ENCODE measurements around the gene SRSF4.

The SRSF4 gene

DNA sequence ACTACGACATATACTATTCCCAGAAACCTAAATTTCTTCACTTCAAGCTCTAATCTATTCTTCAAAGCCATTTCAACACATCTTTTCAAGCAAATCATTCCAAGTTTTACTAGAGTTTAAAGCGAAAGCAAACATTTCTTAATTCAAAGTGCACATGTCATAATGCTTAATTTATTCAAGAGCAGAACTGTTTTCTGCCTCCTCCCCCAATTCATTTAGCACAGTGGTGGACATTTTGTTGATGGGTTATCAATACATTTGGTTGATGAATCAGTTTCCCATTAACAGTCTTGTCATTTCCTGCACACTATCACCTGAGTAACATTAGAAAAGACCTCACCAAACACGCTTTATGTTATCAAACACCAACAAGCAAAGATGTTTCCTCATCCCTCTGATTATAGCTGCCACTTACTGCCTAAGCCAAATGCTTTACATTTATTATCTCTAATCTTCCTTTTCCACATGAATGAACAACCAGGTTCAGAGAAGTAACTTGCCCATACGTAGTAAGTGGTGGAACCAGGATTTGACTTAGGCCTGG lies 2.0 kb downstream of the SRSF4 start:
- Histone ChIP-seq H3K27ac (ENCODE audit: low read length) (no peak overlapping the region), H2AFZ (ENCODE audit: low read length) (no peak overlapping the region), H3K4me1 (ENCODE audit: low read length) (peaks cover 18% of the 10 kb centered on the region), H3K79me2 (ENCODE audit: low read length) (peaks cover 69% of the 10 kb centered on the region), H4K20me1 (ENCODE audit: insufficient read depth, low read length) (peaks cover 43% of the 10 kb centered on the region), H3K4me2 (ENCODE audit: low read depth, low read length) (peak overlapping the region; percentile 78), H3K4me3 (ENCODE audit: low read length) (peak overlapping the region; percentile 99), H3K27me3 (replicated peaks; ENCODE audit: insufficient read depth, low read length) (no peaks in the 10 kb centered on the region), H3K9me3 (replicated peaks; ENCODE audit: insufficient read depth, low read length) (no peaks in the 10 kb centered on the region), H3K9me2 (replicated peaks; ENCODE audit: insufficient read depth, low read length) (no peaks in the 10 kb centered on the region), H3K36me3 (replicated peaks; ENCODE audit: insufficient read depth, low read length) (peaks cover 12% of the 10 kb centered on the region), H3F3A (ENCODE audit: insufficient read depth, low read length) (peaks cover 14% of the 10 kb centered on the region), H3K9ac (ENCODE audit: low read length) (peak overlapping the region; percentile 100; the same call in 1 of the 2 replicates)
- TF ChIP-seq EZH2phosphoT487 (IDR thresholded peaks at IDR 0.05; ENCODE audit: low read length) (no peak), CTCF (IDR thresholded peaks at IDR 0.05; ENCODE audit: low read length) (no peak), EZH2 (optimal IDR thresholded peaks at IDR 0.05; ENCODE audit: low read depth, low read length) (no peak)
- no peak for DNase-seq

DNA sequence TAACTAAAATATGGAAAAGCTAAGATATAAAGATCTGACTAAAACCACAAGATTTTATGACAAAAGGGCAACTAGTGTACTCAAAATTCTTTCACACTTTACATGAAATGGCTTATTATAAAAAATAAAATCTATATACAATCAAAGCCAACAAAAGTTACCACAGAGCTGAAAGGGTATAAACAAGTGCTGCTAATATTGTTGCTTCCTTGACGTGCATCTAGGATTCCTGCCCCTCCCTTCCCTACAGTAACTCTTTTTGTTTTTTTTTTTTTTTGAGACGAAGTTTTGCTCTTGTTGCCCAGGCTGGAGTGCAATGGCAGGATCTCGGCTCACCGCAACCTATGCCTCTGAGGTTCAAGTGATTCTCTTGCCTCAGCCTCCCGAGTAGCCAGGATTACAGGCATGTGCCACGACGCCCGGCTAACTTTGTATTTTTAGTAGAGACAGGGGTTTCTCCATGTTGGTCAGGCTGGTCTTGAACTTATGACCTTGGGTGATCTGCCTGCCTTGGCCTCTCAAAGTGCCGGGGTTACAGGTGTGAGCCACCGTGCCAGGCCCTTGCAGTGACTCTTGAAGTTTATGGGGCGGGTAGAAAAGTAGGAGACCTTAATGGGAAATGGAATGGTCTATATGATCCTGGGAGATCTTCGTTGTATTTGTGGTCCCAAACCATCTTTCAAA lies 4.5 kb downstream of the SRSF4 start:
- Histone ChIP-seq H3K4me1 (ENCODE audit: low read length) (peaks cover 13% of the 10 kb centered on the region), H3F3A (ENCODE audit: insufficient read depth, low read length) (peaks cover 6% of the 10 kb centered on the region), H3K36me3 (replicated peaks; ENCODE audit: insufficient read depth, low read length) (peaks cover 12% of the 10 kb centered on the region), H3K27ac (ENCODE audit: low read length) (no peak overlapping the region), H3K27me3 (replicated peaks; ENCODE audit: insufficient read depth, low read length) (no peaks in the 10 kb centered on the region), H3K79me2 (ENCODE audit: low read length) (peaks cover 94% of the 10 kb centered on the region), H4K20me1 (ENCODE audit: insufficient read depth, low read length) (peaks cover 60% of the 10 kb centered on the region), H3K4me2 (ENCODE audit: low read depth, low read length) (no peak overlapping the region), H3K9me2 (replicated peaks; ENCODE audit: insufficient read depth, low read length) (no peaks in the 10 kb centered on the region), H3K9ac (ENCODE audit: low read length) (no peak overlapping the region), H2AFZ (ENCODE audit: low read length) (no peak overlapping the region), H3K4me3 (ENCODE audit: low read length) (no peak overlapping the region), H3K9me3 (replicated peaks; ENCODE audit: insufficient read depth, low read length) (no peaks in the 10 kb centered on the region)
- no peak for DNase-seq
- no peak for TF ChIP-seq CTCF (IDR thresholded peaks at IDR 0.05; ENCODE audit: low read length)
- TF ChIP-seq EZH2phosphoT487 (IDR thresholded peaks at IDR 0.05; ENCODE audit: low read length), result no peak
- no peak for TF ChIP-seq EZH2 (optimal IDR thresholded peaks at IDR 0.05; ENCODE audit: low read depth, low read length)

DNA sequence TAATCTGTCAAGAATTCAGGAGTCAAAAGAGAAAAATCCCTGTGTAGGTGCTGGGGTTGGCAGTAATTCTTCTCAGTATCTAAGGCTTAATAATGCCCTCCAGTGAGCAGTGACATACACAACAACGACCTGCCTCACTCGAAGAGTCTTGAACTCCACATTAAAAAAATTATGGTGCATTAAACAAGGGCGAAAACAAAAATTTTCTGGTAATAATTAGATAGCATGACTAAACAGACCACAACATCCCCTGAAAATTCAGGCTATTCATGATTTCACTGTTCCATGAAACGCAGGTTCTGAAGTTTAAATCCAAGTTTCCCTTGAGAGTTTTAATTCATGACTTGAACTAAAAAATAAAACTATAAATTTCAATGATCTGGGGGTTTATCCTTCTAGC lies 5.1 kb downstream of the SRSF4 start:
- Histone ChIP-seq H3K27ac (ENCODE audit: low read length) (no peak overlapping the region), H3K4me3 (ENCODE audit: low read length) (no peak overlapping the region), H3K79me2 (ENCODE audit: low read length) (peaks cover 99% of the 10 kb centered on the region), H3K9me2 (replicated peaks; ENCODE audit: insufficient read depth, low read length) (no peaks in the 10 kb centered on the region), H4K20me1 (ENCODE audit: insufficient read depth, low read length) (peaks cover 66% of the 10 kb centered on the region), H3K9me3 (replicated peaks; ENCODE audit: insufficient read depth, low read length) (no peaks in the 10 kb centered on the region), H3K27me3 (replicated peaks; ENCODE audit: insufficient read depth, low read length) (no peaks in the 10 kb centered on the region), H3K4me1 (ENCODE audit: low read length) (peaks cover 13% of the 10 kb centered on the region), H3K4me2 (ENCODE audit: low read depth, low read length) (no peak overlapping the region), H3F3A (ENCODE audit: insufficient read depth, low read length) (0 out of 2 replicates have a peak, but pooled peaks cover 7% of the 10 kb centered on the region), H3K9ac (ENCODE audit: low read length) (no peak overlapping the region), H3K36me3 (replicated peaks; ENCODE audit: insufficient read depth, low read length) (peaks cover 12% of the 10 kb centered on the region), H2AFZ (ENCODE audit: low read length) (no peak overlapping the region)
- no peak for TF ChIP-seq EZH2phosphoT487 (IDR thresholded peaks at IDR 0.05; ENCODE audit: low read length)
- no peak for TF ChIP-seq CTCF (IDR thresholded peaks at IDR 0.05; ENCODE audit: low read length)
- no peak for TF ChIP-seq EZH2 (optimal IDR thresholded peaks at IDR 0.05; ENCODE audit: low read depth, low read length)
- no peak for DNase-seq

All from MM.1S (cell line).